ENCODE results near the gene EIF4E2.

The EIF4E2 gene

DNA sequence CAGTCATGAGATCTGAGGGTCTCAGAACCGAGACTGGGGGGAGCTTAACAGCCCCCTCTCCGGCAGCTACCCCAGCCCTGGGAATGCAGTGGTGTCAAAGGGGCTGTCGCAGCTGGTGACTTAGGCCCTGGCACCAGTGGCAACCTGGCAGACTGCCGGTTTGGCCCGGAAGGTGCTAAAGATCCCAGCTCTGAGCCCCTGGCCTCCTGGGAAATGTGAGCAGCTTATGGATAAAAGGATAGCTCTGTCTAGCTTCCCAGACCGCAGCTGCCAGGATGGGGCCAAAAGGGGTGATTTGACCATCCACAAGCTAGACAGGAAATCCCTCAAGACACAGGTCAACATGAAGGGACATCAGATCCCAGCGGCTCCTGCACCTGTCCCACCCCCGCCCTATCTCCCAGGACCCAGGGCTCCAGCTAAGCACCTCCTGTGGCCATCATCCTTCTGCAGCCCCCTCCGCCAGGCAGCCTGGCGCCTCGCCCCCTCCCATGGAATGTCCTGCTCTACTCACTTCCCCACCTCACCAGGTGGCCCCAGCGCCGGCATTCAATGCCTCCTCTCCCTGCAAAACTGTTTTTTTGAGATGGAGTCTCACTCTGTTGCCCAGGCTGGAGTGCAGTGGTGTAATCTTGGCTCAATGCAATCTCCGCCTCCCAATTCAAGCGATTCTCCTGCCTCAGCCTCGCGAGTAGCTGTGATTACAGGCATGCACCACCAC lies 49.7 kb downstream of the EIF4E2 start:
- no peaks in the 10 kb centered on the region for H3K36me3 Mint-ChIP-seq
- H3K27me3 Mint-ChIP-seq = peaks cover 18% of the 10 kb centered on the region
- DNase-seq = no peak
- H3K4me3 Mint-ChIP-seq = no peak overlapping the region
- no peaks in the 10 kb centered on the region for H3K9me3 Mint-ChIP-seq
- H3K27ac Mint-ChIP-seq = no peak overlapping the region
- H3K4me1 Mint-ChIP-seq = no peaks in the 10 kb centered on the region
- CTCF ChIA-PET = interaction anchor here (2.3 kb wide), 1 partner anchor 10 kb away, joined by 6 read pairs; no protein-coding TSS in a partner anchor

DNA sequence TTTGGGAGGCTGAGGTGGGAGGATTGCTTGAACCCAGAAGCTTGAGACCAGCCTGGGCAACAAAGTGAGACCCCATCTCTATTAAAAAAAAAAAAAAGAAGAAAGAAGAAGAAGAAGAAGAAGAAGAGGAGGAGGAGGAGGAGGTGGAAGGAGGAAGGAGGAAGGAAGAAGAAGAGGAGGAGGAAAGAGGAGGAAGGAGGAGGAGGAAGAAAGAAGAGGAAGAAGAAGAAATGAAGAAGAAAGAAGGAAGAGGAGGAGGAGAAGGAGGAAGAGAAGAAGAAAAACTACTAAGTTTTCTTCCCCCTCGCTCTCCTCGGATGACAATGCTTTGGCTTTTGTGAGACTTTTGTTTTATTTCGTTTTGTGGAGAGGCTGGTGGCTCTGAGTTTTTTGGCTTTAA lies 52.8 kb downstream of the EIF4E2 start:
- H3K27me3 Mint-ChIP-seq = peaks cover 28% of the 10 kb centered on the region
- no peaks in the 10 kb centered on the region for H3K9me3 Mint-ChIP-seq
- no peak for DNase-seq
- H3K27ac Mint-ChIP-seq = no peak overlapping the region
- peaks cover 11% of the 10 kb centered on the region for H3K4me1 Mint-ChIP-seq
- H3K4me3 Mint-ChIP-seq = no peak overlapping the region
- CTCF ChIA-PET = no interaction called here
- H3K36me3 Mint-ChIP-seq = no peaks in the 10 kb centered on the region

- Mint-ChIP-seq H3K36me3 (no peaks in the 10 kb centered on the region), H3K9me3 (no peaks in the 10 kb centered on the region), H3K27ac (no peak overlapping the region), H3K27me3 (peaks cover 30% of the 10 kb centered on the region), H3K4me1 (peaks cover 11% of the 10 kb centered on the region), H3K4me3 (no peak overlapping the region)
- DNase-seq = no peak
- CTCF ChIA-PET = interaction anchor here (2.1 kb wide), 1 partner anchor 449 kb away, joined by 9 read pairs; no protein-coding TSS in a partner anchor
Observed at GRCh38 chr2:232604535-232604934, 54.0 kb downstream of the EIF4E2 start.

- Mint-ChIP-seq H3K4me3 (no peak overlapping the region), H3K9me3 (no peaks in the 10 kb centered on the region), H3K27me3 (peaks cover 32% of the 10 kb centered on the region), H3K36me3 (no peaks in the 10 kb centered on the region), H3K27ac (no peak overlapping the region), H3K4me1 (peaks cover 11% of the 10 kb centered on the region)
- CTCF ChIA-PET = interaction anchor here (0.6 to 0.7 kb wide), 2 partner anchors 13 to 72 kb away, joined by 3 read pairs; no protein-coding TSS in a partner anchor
- DNase-seq = no peak
Observed at GRCh38 chr2:232607011-232607410, 56.5 kb downstream of the EIF4E2 start.

GRCh38 chr2:232609607-232610006 lies 59.1 kb downstream of the EIF4E2 start:
- CTCF ChIA-PET = interaction anchor here (0.8 to 2.0 kb wide), 2 partner anchors 9 to 49 kb away, joined by 3 to 6 read pairs; no protein-coding TSS in a partner anchor
- H3K4me1 Mint-ChIP-seq = peaks cover 11% of the 10 kb centered on the region
- H3K27ac Mint-ChIP-seq = no peak overlapping the region
- no peaks in the 10 kb centered on the region for H3K36me3 Mint-ChIP-seq
- H3K27me3 Mint-ChIP-seq = peaks cover 16% of the 10 kb centered on the region
- no peak overlapping the region for H3K4me3 Mint-ChIP-seq
- no peak for DNase-seq
- H3K9me3 Mint-ChIP-seq = no peaks in the 10 kb centered on the region

GRCh38 chr2:232610081-232610480 lies 59.6 kb downstream of the EIF4E2 start:
- no peak overlapping the region for H3K4me3 Mint-ChIP-seq
- peaks cover 11% of the 10 kb centered on the region for H3K4me1 Mint-ChIP-seq
- DNase-seq = no peak
- peaks cover 14% of the 10 kb centered on the region for H3K27me3 Mint-ChIP-seq
- H3K27ac Mint-ChIP-seq = no peak overlapping the region
- H3K36me3 Mint-ChIP-seq = no peaks in the 10 kb centered on the region
- H3K9me3 Mint-ChIP-seq = no peaks in the 10 kb centered on the region
- CTCF ChIA-PET = interaction anchor here (0.8 to 2.0 kb wide), 2 partner anchors 10 to 49 kb away, joined by 3 to 6 read pairs; no protein-coding TSS in a partner anchor

GRCh38 chr2:232611061-232611460 lies 60.6 kb downstream of the EIF4E2 start:
- H3K4me3 Mint-ChIP-seq = no peak overlapping the region
- CTCF ChIA-PET = interaction anchor here (0.9 to 2.1 kb wide), 7 partner anchors 9 to 25 kb away, joined by 3 to 8 read pairs (median 4); no protein-coding TSS in a partner anchor

GRCh38 chr2:232611559-232612218 lies 61.2 kb downstream of the EIF4E2 start:
- peaks cover 4% of the 10 kb centered on the region for H3K27me3 Mint-ChIP-seq
- H3K27ac Mint-ChIP-seq = no peak overlapping the region
- no peak overlapping the region for H3K4me3 Mint-ChIP-seq
- H3K4me1 Mint-ChIP-seq = no peaks in the 10 kb centered on the region
- CTCF ChIA-PET = interaction anchor here (0.6 to 2.1 kb wide), 9 partner anchors 8 to 161 kb away, joined by 3 to 8 read pairs (median 3); no protein-coding TSS in a partner anchor
- H3K9me3 Mint-ChIP-seq = no peaks in the 10 kb centered on the region
- no peaks in the 10 kb centered on the region for H3K36me3 Mint-ChIP-seq
- DNase-seq = peak; percentile 78

More at GRCh38 chr2:232611061-232611460, 60.6 kb downstream of the EIF4E2 start:
- Mint-ChIP-seq H3K9me3 (no peaks in the 10 kb centered on the region), H3K4me1 (peaks cover 4% of the 10 kb centered on the region), H3K27ac (no peak overlapping the region), H3K27me3 (peaks cover 9% of the 10 kb centered on the region), H3K36me3 (no peaks in the 10 kb centered on the region)
- no peak for DNase-seq

DNA sequence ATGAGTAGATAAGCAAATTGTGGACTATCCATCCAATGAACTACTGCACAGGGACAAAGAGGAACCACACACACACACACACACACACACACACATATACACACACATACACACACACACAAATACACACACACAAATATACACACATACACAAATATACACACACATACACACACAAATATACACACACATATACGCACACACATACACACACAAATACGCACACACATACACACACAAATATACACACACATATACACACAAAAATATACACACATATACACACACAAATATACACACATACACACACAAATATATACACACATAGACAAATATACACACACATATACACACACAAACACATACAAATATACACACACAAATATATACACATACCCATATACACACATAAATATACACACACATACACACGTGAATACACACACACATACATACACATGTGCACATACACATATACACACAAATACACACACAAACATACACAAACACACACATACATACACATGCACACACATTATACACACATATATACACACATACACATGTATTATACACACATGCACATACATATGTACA lies 63.1 kb downstream of the EIF4E2 start:
- H3K4me1 Mint-ChIP-seq = no peaks in the 10 kb centered on the region
- no peaks in the 10 kb centered on the region for H3K9me3 Mint-ChIP-seq
- CTCF ChIA-PET = interaction anchor here (0.9 kb wide), 1 partner anchor 517 kb away, joined by 3 read pairs; no protein-coding TSS in a partner anchor

GRCh38 chr2:232615339-232615738 lies 64.8 kb downstream of the EIF4E2 start:
- Mint-ChIP-seq H3K36me3 (no peaks in the 10 kb centered on the region), H3K27me3 (peaks cover 3% of the 10 kb centered on the region), H3K4me1 (no peaks in the 10 kb centered on the region), H3K27ac (no peak overlapping the region), H3K4me3 (no peak overlapping the region), H3K9me3 (no peaks in the 10 kb centered on the region)
- DNase-seq = no peak
- CTCF ChIA-PET = no interaction called here

More for the DNA sequence above, 63.1 kb downstream of the EIF4E2 start:
- peaks cover 8% of the 10 kb centered on the region for H3K27me3 Mint-ChIP-seq
- H3K4me3 Mint-ChIP-seq = no peak overlapping the region
- no peak overlapping the region for H3K27ac Mint-ChIP-seq
- no peak for DNase-seq
- H3K36me3 Mint-ChIP-seq = no peaks in the 10 kb centered on the region
